Tibial nerve (tissue), 4 donors: ENCODE results near the gene KAZN. TPM values are rescaled to one million over a fixed set of nuclear protein-coding genes. Genes with fewer than 3 reads are reported as not detected.

ENCODE experiments used
- DNase-seq, 2 donors: peaks; one replicate each; pipeline ENCODE4 v3.0.0-alpha.2; 2019; ENCODE audit warnings: low spot score in 2 of 2
- H3K27ac ChIP-seq, 4 donors: fragments of 200-600 bp; sonication (generic) in 3 of 4; one replicate each; pipeline ENCODE4 v1.5.1; 2017 to 2019; ENCODE audit warnings: mild to moderate bottlenecking in 1 of 4
- H3K27me3 ChIP-seq, 2 donors: fragments of 200-600 bp; sonication (generic) in 1 of 2; one replicate each; pipeline versions ENCODE4 v1.5.1 to v1.6.0; 2017 to 2019
- H3K36me3 ChIP-seq, 3 donors: fragments of 200-600 bp; sonication (generic); one replicate each; pipeline ENCODE4 v1.5.1; 2018 to 2019
- H3K4me1 ChIP-seq, 4 donors: fragments of 200-600 bp; sonication (generic) in 3 of 4; one replicate each; pipeline ENCODE4 v1.5.1; 2017 to 2019
- H3K4me3 ChIP-seq, 4 donors: fragments of 200-600 bp; sonication (generic) in 3 of 4; one replicate each; pipeline ENCODE4 v1.5.1; 2017 to 2019; ENCODE audit warnings: mild to moderate bottlenecking in 1 of 4, moderate library complexity in 1 of 4
- H3K9me3 ChIP-seq, 4 donors: fragments of 200-600 bp; sonication (generic) in 3 of 4; one replicate each; pipeline ENCODE4 v1.5.1; 2017 to 2019
- EP300 ChIP-seq, 2 donors: sonication (generic); formaldehyde crosslinking; IDR thresholded peaks; one replicate each; pipeline ENCODE4 v1.6.1; 2017; ENCODE audit warnings: antibody characterized with exemption in 2 of 2, mild to moderate bottlenecking in 1 of 2
- POLR2A ChIP-seq, 2 donors: fragments of 450-650 bp; IDR thresholded peaks; one replicate each; pipeline ENCODE4 v1.6.1; 2017; ENCODE audit warnings: antibody characterized with exemption in 2 of 2, mild to moderate bottlenecking in 2 of 2, moderate library complexity in 2 of 2
- WGBS, 2 donors: methylation state at CpG; one replicate each; pipeline ENCODE4 v1.1.5; 2018; 5-methylcytosine and 5-hydroxymethylcytosine counted together
- total RNA-seq, 4 donors: library from RNA; depleted of rRNA; stranded (reverse); fragments of >200 nt; gene quantifications; one replicate each; pipeline ENCODE4 v1.1.0, GENCODE V29; 2016
- TF ChIP-seq, protein P1 (sequence below), 5 experiments: fragments of 200-600 bp in 3 of 5; fragments of 450-650 bp in 2 of 5; sonication (generic) in 3 of 5; IDR thresholded peaks; one replicate each; pipeline ENCODE4 v1.5.1; 2016 to 2019; ENCODE audit warnings: antibody characterized with exemption in 5 of 5, mild to moderate bottlenecking in 3 of 5, moderate library complexity in 2 of 5

Gene KAZN
- total RNA-seq, 4 donors from 2014 or later = 16.0 to 29.2 (median 22.2) TPM

DNA sequence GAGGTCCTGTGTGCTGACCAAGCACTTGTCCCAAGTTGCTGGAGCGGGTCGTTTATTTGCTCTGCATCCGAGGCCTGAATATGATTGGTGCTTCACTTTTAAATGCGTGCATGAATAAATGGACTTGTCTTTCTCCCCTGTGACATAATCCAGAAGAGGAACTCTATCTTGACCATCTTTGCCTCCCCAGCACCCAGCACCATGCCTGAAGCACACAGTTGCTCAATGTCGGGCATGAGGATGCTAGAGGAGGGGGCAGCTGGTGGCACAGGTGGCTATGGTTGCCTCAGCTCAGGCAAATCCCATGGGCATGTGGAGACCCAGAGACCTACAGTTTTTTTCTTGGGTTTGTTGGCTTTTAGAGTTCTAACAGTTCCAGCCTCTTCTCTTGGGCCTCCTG, 142.6 kb downstream of the KAZN start:
- no peak for DNase-seq
- Histone ChIP-seq H3K27me3 (peaks cover 0 to 22% of the 10 kb centered on the region in 2 donors), H3K4me1 (no peaks in the 10 kb centered on the region), H3K27ac (no peak overlapping the region), H3K36me3 (no peaks in the 10 kb centered on the region), H3K4me3 (no peak overlapping the region), H3K9me3 (no peaks in the 10 kb centered on the region)
- 60 to 71% methylated on average over 5 of the region's 5 CpGs for WGBS, 2 donors
- TF ChIP-seq, protein P1, sequence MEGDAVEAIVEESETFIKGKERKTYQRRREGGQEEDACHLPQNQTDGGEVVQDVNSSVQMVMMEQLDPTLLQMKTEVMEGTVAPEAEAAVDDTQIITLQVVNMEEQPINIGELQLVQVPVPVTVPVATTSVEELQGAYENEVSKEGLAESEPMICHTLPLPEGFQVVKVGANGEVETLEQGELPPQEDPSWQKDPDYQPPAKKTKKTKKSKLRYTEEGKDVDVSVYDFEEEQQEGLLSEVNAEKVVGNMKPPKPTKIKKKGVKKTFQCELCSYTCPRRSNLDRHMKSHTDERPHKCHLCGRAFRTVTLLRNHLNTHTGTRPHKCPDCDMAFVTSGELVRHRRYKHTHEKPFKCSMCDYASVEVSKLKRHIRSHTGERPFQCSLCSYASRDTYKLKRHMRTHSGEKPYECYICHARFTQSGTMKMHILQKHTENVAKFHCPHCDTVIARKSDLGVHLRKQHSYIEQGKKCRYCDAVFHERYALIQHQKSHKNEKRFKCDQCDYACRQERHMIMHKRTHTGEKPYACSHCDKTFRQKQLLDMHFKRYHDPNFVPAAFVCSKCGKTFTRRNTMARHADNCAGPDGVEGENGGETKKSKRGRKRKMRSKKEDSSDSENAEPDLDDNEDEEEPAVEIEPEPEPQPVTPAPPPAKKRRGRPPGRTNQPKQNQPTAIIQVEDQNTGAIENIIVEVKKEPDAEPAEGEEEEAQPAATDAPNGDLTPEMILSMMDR (IDR thresholded peaks at IDR 0.05) = no peak
- no peak for TF ChIP-seq POLR2A (IDR thresholded peaks at IDR 0.05)
- no peak for TF ChIP-seq EP300 (IDR thresholded peaks at IDR 0.05)

DNA sequence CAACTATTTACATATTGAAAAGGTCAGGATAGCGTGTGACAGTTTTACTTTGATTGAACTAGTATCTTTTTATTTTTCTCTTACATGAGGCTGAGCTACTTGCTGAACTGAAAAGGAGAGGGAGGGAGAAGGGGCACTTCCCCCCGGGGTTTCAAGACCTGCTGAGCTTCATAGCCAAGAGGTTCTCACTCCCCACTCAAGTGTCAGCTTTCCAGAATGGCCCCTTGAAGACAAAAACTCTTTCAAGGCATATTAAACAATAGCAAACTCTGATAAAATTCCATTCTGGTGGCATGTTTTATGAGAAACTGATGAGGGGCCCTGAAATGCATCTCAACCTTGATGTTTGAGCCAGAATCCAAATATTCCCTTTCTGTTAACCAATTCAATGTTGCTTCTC, 143.0 kb downstream of the KAZN start:
- WGBS, 2 donors = 47 to 66% methylated on average over 2 of the region's 2 CpGs
- Histone ChIP-seq H3K27ac (no peak overlapping the region), H3K27me3 (peaks cover 0 to 22% of the 10 kb centered on the region in 2 donors), H3K9me3 (no peaks in the 10 kb centered on the region), H3K4me1 (no peaks in the 10 kb centered on the region), H3K36me3 (no peaks in the 10 kb centered on the region), H3K4me3 (no peak overlapping the region)
- no peak for DNase-seq
- no peak for TF ChIP-seq EP300 (IDR thresholded peaks at IDR 0.05)
- no peak for TF ChIP-seq POLR2A (IDR thresholded peaks at IDR 0.05)
- TF ChIP-seq, protein P1 (IDR thresholded peaks at IDR 0.05) = no peak

DNA sequence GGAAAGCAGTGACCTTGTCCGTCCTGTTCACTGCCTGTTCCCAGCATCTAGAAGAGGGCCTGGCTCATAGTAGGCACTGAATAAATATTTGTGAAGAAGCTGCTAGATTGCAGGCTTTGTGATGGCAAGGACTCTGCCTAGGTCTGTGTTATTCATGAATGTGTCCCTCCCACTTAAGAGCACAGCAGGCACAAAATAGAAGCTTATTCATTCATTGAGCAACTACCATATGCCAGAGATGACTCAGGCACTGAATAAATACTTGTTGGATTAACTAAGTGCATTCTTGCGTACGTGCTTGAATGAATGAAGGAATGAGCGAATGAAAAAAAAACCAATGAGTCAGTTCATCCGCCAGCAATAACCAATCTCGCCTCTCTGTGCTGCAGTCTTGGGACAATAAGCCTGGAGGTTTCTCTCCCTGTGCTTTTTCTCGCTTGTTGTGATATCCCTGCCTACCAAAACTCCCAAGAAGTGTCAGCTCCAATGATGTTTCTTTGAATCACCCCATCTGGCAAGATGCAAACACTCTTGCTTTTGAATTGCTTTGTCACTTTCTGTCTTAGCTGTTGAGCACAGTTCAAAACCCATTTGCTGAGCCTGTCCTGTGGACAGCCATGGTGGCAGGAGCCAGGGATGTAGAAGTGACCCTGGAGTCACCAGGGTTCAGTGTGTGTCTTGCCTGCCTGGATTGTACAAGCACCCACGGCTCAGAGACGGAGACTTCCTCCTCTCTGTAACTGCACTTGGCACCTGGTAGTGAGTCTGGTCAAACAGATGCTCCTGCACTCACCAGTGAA, 143.9 kb downstream of the KAZN start:
- Histone ChIP-seq H3K9me3 (no peaks in the 10 kb centered on the region), H3K4me3 (no peak overlapping the region), H3K36me3 (no peaks in the 10 kb centered on the region), H3K27ac (no peak overlapping the region), H3K4me1 (no peaks in the 10 kb centered on the region), H3K27me3 (peaks cover 0 to 22% of the 10 kb centered on the region in 2 donors)
- no peak for DNase-seq
- WGBS, 2 donors = 42 to 49% methylated on average over 8 to 9 of the region's 9 CpGs
- TF ChIP-seq, protein P1 (IDR thresholded peaks at IDR 0.05) = no peak
- TF ChIP-seq EP300 (IDR thresholded peaks at IDR 0.05) (no peak), POLR2A (IDR thresholded peaks at IDR 0.05) (no peak)

DNA sequence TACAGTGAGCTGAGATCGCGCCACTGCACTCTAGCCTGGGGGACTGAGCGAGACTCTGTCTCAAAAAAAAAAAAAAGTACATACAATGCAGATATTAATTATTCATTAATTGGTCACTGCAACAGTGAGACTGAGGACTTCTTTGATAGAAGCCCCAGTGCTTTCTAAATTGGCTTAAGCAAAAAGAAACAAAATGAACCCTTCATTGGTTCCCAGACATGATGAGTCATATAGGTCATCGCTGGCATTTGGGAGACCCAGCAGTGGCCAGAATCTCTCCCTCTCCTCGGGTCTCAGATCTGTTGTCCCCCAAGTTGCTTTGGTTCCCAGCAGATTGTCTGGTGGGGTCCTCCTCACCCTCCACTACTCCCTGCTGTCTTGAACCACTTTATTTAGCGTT, 144.9 kb downstream of the KAZN start:
- Histone ChIP-seq H3K27me3 (peaks cover 0 to 22% of the 10 kb centered on the region in 2 donors), H3K27ac (no peak overlapping the region), H3K9me3 (no peaks in the 10 kb centered on the region), H3K4me3 (no peak overlapping the region), H3K36me3 (no peaks in the 10 kb centered on the region), H3K4me1 (no peaks in the 10 kb centered on the region)
- no peak for DNase-seq
- 62 to 79% methylated on average over 6 of the region's 6 CpGs for WGBS, 2 donors
- no peak for TF ChIP-seq EP300 (IDR thresholded peaks at IDR 0.05)
- TF ChIP-seq, protein P1 (IDR thresholded peaks at IDR 0.05) = no peak
- TF ChIP-seq POLR2A (IDR thresholded peaks at IDR 0.05) = no peak

DNA sequence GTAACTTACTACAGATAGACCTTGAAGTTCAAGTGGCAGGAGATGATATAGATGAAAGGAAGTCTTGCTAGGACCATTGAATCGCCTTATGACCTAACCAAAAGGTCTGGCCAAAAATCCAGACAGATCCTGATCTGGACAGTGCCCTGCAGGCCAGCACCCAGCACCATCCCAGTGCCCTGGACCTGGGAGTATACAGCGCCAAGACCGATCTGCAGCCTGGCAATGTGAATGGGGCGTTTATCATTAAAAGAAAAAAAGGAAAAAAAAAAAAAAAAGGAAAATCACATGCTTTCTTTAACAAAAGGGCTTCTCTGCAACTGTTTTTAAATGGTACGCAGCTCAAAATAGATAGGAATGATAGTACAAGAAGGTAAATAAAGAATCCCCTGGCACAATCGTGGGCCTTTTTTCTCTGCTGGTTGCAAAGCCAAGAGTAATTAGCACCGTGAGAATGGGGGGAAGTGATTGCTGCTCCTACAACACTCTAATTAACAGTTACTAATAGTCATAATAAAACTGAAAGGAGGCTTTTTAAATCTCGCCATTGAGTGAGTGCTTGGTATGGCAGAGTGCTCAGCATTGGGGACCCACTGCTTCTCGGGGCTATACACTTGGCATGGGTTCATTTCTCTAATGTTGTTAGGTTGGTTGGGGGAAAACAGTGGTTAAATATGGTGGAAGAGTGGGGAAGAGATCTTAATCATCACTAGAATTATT, 146.7 kb downstream of the KAZN start:
- no peaks in the 10 kb centered on the region for H3K4me1 ChIP-seq
- DNase-seq = no peak
- WGBS, 2 donors = 44 to 60% methylated on average over 9 of the region's 9 CpGs
- TF ChIP-seq EP300 (IDR thresholded peaks at IDR 0.05) = no peak
- no peak for TF ChIP-seq POLR2A (IDR thresholded peaks at IDR 0.05)
- TF ChIP-seq, protein P1 (IDR thresholded peaks at IDR 0.05) = no peak
- H3K27me3 ChIP-seq = peaks cover 0 to 16% of the 10 kb centered on the region in 2 donors
- no peak overlapping the region for H3K4me3 ChIP-seq
- no peaks in the 10 kb centered on the region for H3K36me3 ChIP-seq
- H3K27ac ChIP-seq = no peak overlapping the region
- H3K9me3 ChIP-seq = no peaks in the 10 kb centered on the region
